CD14-positive monocyte (primary cell): ENCODE data around the gene RSRC1. TPM values are rescaled to one million over a fixed set of nuclear protein-coding genes. Genes with fewer than 3 reads are reported as not detected.

Experiments used
- DNase-seq, 3 donors: peaks; one replicate each; pipeline ENCODE4 v3.0.0-alpha.2; 2011 to 2022
- H2AFZ ChIP-seq: 2 replicates; pipeline ENCODE4 v1.6.0; 2012; ENCODE audit warnings: mild to moderate bottlenecking, low read depth, low read length, inconsistent platforms; ENCODE audit not compliant: insufficient read depth, poor library complexity, severe bottlenecking
- H3K27ac ChIP-seq, 2 donors: 1 replicate in 1 of 2; 2 replicates in 1 of 2; pipeline ENCODE4 v1.5.1; 2012 to 2013; ENCODE audit warnings: low read length in 2 of 2, control low read depth in 1 of 2, inconsistent platforms in 1 of 2, low read depth in 1 of 2, mild to moderate bottlenecking in 1 of 2
- H3K27me3 ChIP-seq, 2 donors: one replicate each; pipeline versions ENCODE4 v1.6.0 to v1.6.1; 2011 to 2013; ENCODE audit warnings: low read length in 2 of 2; ENCODE audit not compliant: control insufficient read depth in 2 of 2, insufficient read depth in 2 of 2
- H3K36me3 ChIP-seq, 2 donors: replicated peaks in 1 of 2; 1 replicate in 1 of 2; 2 replicates in 1 of 2; pipeline versions ENCODE4 v1.5.1 to v1.6.1; 2012 to 2013; ENCODE audit warnings: low read length in 2 of 2, control low read depth in 1 of 2, inconsistent platforms in 1 of 2, mild to moderate bottlenecking in 1 of 2; ENCODE audit not compliant: insufficient read depth in 2 of 2, control insufficient read depth in 1 of 2
- H3K4me1 ChIP-seq, 2 donors: 1 replicate in 1 of 2; 2 replicates in 1 of 2; pipeline versions ENCODE4 v1.5.1 to v1.6.1; 2012 to 2013; ENCODE audit warnings: low read length in 2 of 2, control low read depth in 1 of 2, inconsistent platforms in 1 of 2, mild to moderate bottlenecking in 1 of 2, moderate library complexity in 1 of 2; ENCODE audit not compliant: insufficient read depth in 2 of 2, control insufficient read depth in 1 of 2
- H3K4me2 ChIP-seq: replicated peaks from 2 replicates; pipeline ENCODE3; 2012; ENCODE audit warnings: low read length, moderate library complexity, mild to moderate bottlenecking; ENCODE audit not compliant: poor library complexity, severe bottlenecking; ENCODE audit errors: extremely low read depth
- H3K4me3 ChIP-seq, 3 experiments: fragments of 200-600 bp in 1 of 3; sonication (generic) in 1 of 3; replicated peaks in 1 of 3; 1 replicate in 2 of 3; 2 replicates in 1 of 3; pipeline ENCODE4 v1.5.1; 2011 to 2013; ENCODE audit warnings: low read length in 3 of 3, mild to moderate bottlenecking in 3 of 3, control low read depth in 2 of 3, low read depth in 2 of 3, inconsistent platforms in 1 of 3, moderate library complexity in 1 of 3
- H3K79me2 ChIP-seq: 2 replicates; pipeline ENCODE4 v1.6.0; 2012; ENCODE audit warnings: mild to moderate bottlenecking, control low read depth, inconsistent platforms, low read length, moderate library complexity; ENCODE audit not compliant: insufficient read depth
- H3K9ac ChIP-seq: 2 replicates; pipeline ENCODE4 v1.6.0; 2017; ENCODE audit warnings: low read length, mild to moderate bottlenecking; ENCODE audit not compliant: insufficient read depth, poor library complexity, severe bottlenecking
- H3K9me3 ChIP-seq, 2 donors: replicated peaks in 1 of 2; 1 replicate in 1 of 2; 2 replicates in 1 of 2; pipeline versions ENCODE4 v1.5.1 to v1.6.1; 2012 to 2013; ENCODE audit warnings: low read length in 2 of 2, control low read depth in 1 of 2; ENCODE audit not compliant: control insufficient read depth in 1 of 2, insufficient read depth in 1 of 2
- H4K20me1 ChIP-seq: 2 replicates; pipeline ENCODE4 v1.6.0; 2012; ENCODE audit warnings: mild to moderate bottlenecking, low read length, control low read depth, moderate library complexity; ENCODE audit not compliant: insufficient read depth
- H3K27ac Mint-ChIP-seq, 7 donors: one replicate each; pipeline ENCODE4 v1.8.0; 2020; ENCODE audit warnings: mild to moderate bottlenecking in 7 of 7, mixed read lengths in 7 of 7, moderate library complexity in 6 of 7, inconsistent platforms in 2 of 7
- H3K27me3 Mint-ChIP-seq, 3 donors: one replicate each; pipeline ENCODE4 v1.8.0; 2021 to 2022; ENCODE audit warnings: low read depth in 3 of 3, mild to moderate bottlenecking in 3 of 3, mixed read lengths in 3 of 3, moderate library complexity in 3 of 3, inconsistent platforms in 1 of 3
- H3K36me3 Mint-ChIP-seq, 2 donors: one replicate each; pipeline ENCODE4 v1.8.0; 2020; ENCODE audit warnings: mixed read lengths in 2 of 2, inconsistent platforms in 1 of 2, mild to moderate bottlenecking in 1 of 2
- H3K4me1 Mint-ChIP-seq: one replicate; pipeline ENCODE4 v1.8.0; 2020; ENCODE audit warnings: mild to moderate bottlenecking, mixed read lengths
- H3K4me3 Mint-ChIP-seq, 2 donors: one replicate each; pipeline ENCODE4 v1.8.0; 2020; ENCODE audit warnings: mild to moderate bottlenecking in 2 of 2, mixed read lengths in 2 of 2, moderate library complexity in 1 of 2
- H3K9me3 Mint-ChIP-seq, 7 donors: one replicate each; pipeline ENCODE4 v1.8.0; 2020 to 2022; ENCODE audit warnings: mixed read lengths in 7 of 7, mild to moderate bottlenecking in 6 of 7, moderate library complexity in 6 of 7, inconsistent platforms in 2 of 7
- WGBS: methylation state at CpG from one replicate; pipeline ENCODE4 v1.1.5; 2013; ENCODE audit warnings: missing lambda C conversion rate; ENCODE audit not compliant: insufficient coverage; 5-methylcytosine and 5-hydroxymethylcytosine counted together
- intact Hi-C, 2 donors: fragments of 100-400 bp; cut with micrococcal nuclease; formaldehyde crosslinking; loops; one replicate each; pipeline versions ENCODE4 v1.15.0 to v1.15.1; 2023
- polyA plus RNA-seq, 3 donors: library from polyadenylated mRNA; depleted of rRNA in 1 of 3; unstranded in 2 of 3; stranded (reverse) in 1 of 3; fragments of 300-500 nt in 2 of 3; fragments of >200 nt in 1 of 3; fragmentation: Illumina TruSeq in 2 of 3; gene quantifications; 1 replicate in 2 of 3; 2 replicates in 1 of 3; pipeline ENCODE4 v1.2.3, GENCODE V29; 2012 to 2021
- TF ChIP-seq, protein P1 (sequence below): fragments of 200-600 bp; IDR thresholded peaks from one replicate; pipeline ENCODE4 v1.8.0; 2022; ENCODE audit warnings: antibody characterized with exemption, mild to moderate bottlenecking

Gene RSRC1
- polyA plus RNA-seq, 3 donors = 6.6 to 31.7 (median 15.1) TPM

- Mint-ChIP-seq H3K27ac (no peak overlapping the region), H3K4me1 (peaks cover 21% of the 10 kb centered on the region), H3K9me3 (no peaks in the 10 kb centered on the region), H3K27me3 (no peaks in the 10 kb centered on the region), H3K36me3 (peaks cover 3 to 4% of the 10 kb centered on the region in 2 donors), H3K4me3 (no peak overlapping the region)
- DNase-seq = no peak
- WGBS = no CpG with 5 or more reads among the region's 3 CpGs
- H3K4me3 ChIP-seq = no peak overlapping the region
- no peak overlapping the region for H2AFZ ChIP-seq
- TF ChIP-seq, protein P1, sequence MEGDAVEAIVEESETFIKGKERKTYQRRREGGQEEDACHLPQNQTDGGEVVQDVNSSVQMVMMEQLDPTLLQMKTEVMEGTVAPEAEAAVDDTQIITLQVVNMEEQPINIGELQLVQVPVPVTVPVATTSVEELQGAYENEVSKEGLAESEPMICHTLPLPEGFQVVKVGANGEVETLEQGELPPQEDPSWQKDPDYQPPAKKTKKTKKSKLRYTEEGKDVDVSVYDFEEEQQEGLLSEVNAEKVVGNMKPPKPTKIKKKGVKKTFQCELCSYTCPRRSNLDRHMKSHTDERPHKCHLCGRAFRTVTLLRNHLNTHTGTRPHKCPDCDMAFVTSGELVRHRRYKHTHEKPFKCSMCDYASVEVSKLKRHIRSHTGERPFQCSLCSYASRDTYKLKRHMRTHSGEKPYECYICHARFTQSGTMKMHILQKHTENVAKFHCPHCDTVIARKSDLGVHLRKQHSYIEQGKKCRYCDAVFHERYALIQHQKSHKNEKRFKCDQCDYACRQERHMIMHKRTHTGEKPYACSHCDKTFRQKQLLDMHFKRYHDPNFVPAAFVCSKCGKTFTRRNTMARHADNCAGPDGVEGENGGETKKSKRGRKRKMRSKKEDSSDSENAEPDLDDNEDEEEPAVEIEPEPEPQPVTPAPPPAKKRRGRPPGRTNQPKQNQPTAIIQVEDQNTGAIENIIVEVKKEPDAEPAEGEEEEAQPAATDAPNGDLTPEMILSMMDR = no peak
- H3K9me3 ChIP-seq = no peaks in the 10 kb centered on the region
- H3K4me2 ChIP-seq = no peak overlapping the region
- intact Hi-C loops = no loop called here
- no peaks in the 10 kb centered on the region for H3K36me3 ChIP-seq
- peaks cover 0 to 12% of the 10 kb centered on the region in 2 donors for H3K4me1 ChIP-seq
- H3K9ac ChIP-seq = no peak overlapping the region
- no peaks in the 10 kb centered on the region for H3K27me3 ChIP-seq
- H3K79me2 ChIP-seq = no peaks in the 10 kb centered on the region
- no peaks in the 10 kb centered on the region for H4K20me1 ChIP-seq
- no peak overlapping the region for H3K27ac ChIP-seq
Measured at GRCh38 chr3:158456114-158456513, 346.2 kb downstream of the RSRC1 start.

GRCh38 chr3:158458464-158458863 lies 348.6 kb downstream of the RSRC1 start:
- no peaks in the 10 kb centered on the region for H3K36me3 ChIP-seq
- no peaks in the 10 kb centered on the region for H3K9me3 Mint-ChIP-seq
- H3K27me3 ChIP-seq = no peaks in the 10 kb centered on the region
- intact Hi-C loops = no loop called here
- H3K79me2 ChIP-seq = no peaks in the 10 kb centered on the region
- no peak for DNase-seq
- H3K9ac ChIP-seq = no peak overlapping the region
- no peak overlapping the region for H2AFZ ChIP-seq
- H3K27ac ChIP-seq = no peak overlapping the region
- no peak overlapping the region for H3K4me3 Mint-ChIP-seq
- H3K27ac Mint-ChIP-seq = no peak overlapping the region
- peaks cover 4 to 8% of the 10 kb centered on the region in 2 donors for H3K36me3 Mint-ChIP-seq
- peaks cover 0 to 17% of the 10 kb centered on the region in 2 donors for H3K4me1 ChIP-seq
- peaks cover 22% of the 10 kb centered on the region for H3K4me1 Mint-ChIP-seq
- H4K20me1 ChIP-seq = no peaks in the 10 kb centered on the region
- H3K9me3 ChIP-seq = no peaks in the 10 kb centered on the region
- 98% methylated on average over 4 of the region's 5 CpGs for WGBS
- TF ChIP-seq, protein P1 = no peak
- no peaks in the 10 kb centered on the region for H3K27me3 Mint-ChIP-seq
- H3K4me2 ChIP-seq = no peak overlapping the region
- no peak overlapping the region for H3K4me3 ChIP-seq
